Adrenal gland (tissue), 12 donors: ENCODE data around the gene NHSL2. TPM values are rescaled to one million over a fixed set of nuclear protein-coding genes. Genes with fewer than 3 reads are reported as not detected.
A peak's percentile ranks its signal among the peaks of the same experiment; 100 is the strongest.

ENCODE experiments used
- DNase-seq, 7 donors: peaks; one replicate each; pipeline ENCODE4 v3.0.0-alpha.2; 2019 to 2020
- H3K27ac ChIP-seq, 5 donors: fragments of 200-600 bp; sonication (generic) in 4 of 5; 1 replicate in 3 of 5; 2 replicates in 2 of 5; pipeline versions ENCODE4 v1.5.1 to v1.8.0; 2016 to 2020; ENCODE audit warnings: mild to moderate bottlenecking in 1 of 5
- H3K27me3 ChIP-seq: fragments of 200-600 bp; 2 replicates; pipeline ENCODE4 v1.8.0; 2021
- H3K36me3 ChIP-seq, 2 donors: fragments of 200-600 bp; replicated peaks in 1 of 2; 1 replicate in 1 of 2; 2 replicates in 1 of 2; pipeline versions ENCODE4 v1.5.1 to v1.8.0; 2018 to 2022
- H3K4me1 ChIP-seq, 2 donors: fragments of 200-600 bp; replicated peaks in 1 of 2; 1 replicate in 1 of 2; 2 replicates in 1 of 2; pipeline versions ENCODE4 v1.5.1 to v1.8.0; 2018 to 2021
- H3K4me3 ChIP-seq, 4 donors: fragments of 200-600 bp; sonication (generic) in 3 of 4; one replicate each; pipeline ENCODE4 v1.5.1; 2016 to 2018
- H3K9me3 ChIP-seq, 3 donors: fragments of 200-600 bp; sonication (generic) in 1 of 3; replicated peaks in 1 of 3; 1 replicate in 2 of 3; 2 replicates in 1 of 3; pipeline versions ENCODE4 v1.5.1 to v1.8.0; 2016 to 2021
- POLR2A ChIP-seq, 2 donors: fragments of 450-650 bp; IDR thresholded peaks; one replicate each; pipeline ENCODE4 v1.6.1; 2017; ENCODE audit warnings: antibody characterized with exemption in 2 of 2, mild to moderate bottlenecking in 2 of 2, moderate library complexity in 1 of 2
- WGBS, 4 donors: extraction: QIAGEN DNeasy Blood & Tissue Kit in 2 of 4; methylation state at CpG; one replicate each; pipeline versions ENCODE4 v1.1.5 to v1.1.7; 2013 to 2017; 5-methylcytosine and 5-hydroxymethylcytosine counted together
- intact Hi-C, 2 donors: fragments of 100-400 bp; cut with DNase I; formaldehyde crosslinking; loops; one replicate each; pipeline versions ENCODE4 v1.14.1 to v1.15.0; 2022 to 2023
- polyA plus RNA-seq, 3 donors: library from polyadenylated mRNA; stranded (reverse); fragments of 200-250 nt in 2 of 3; fragments of 350-450 nt in 1 of 3; fragmentation: Illumina TruSeq in 1 of 3; extraction: RNeasy Lipid Tissue Mini Kit (QIAGEN cat#74804) in 1 of 3; gene quantifications; one replicate each; pipeline ENCODE4 v1.2.3, GENCODE V29; 2013 to 2014
- total RNA-seq, 9 donors: library from RNA; depleted of rRNA in 4 of 9; stranded (reverse); fragments of >200 nt in 4 of 9; fragments of 120-200 nt in 1 of 9; fragmentation: NEBNext Ultra II Directional in 1 of 9; extraction: Animal tissue kit (Norgen Biotek cat#: 25700) in 1 of 9; gene quantifications; one replicate each; pipeline versions ENCODE4 v1.1.0 to v1.2.4, GENCODE V29; 2013 to 2023
- TF ChIP-seq, protein P1 (sequence below), 6 experiments: fragments of 450-650 bp in 4 of 6; fragments of 200-600 bp in 2 of 6; sonication (generic) in 1 of 6; IDR thresholded peaks; 1 replicate in 5 of 6; 2 replicates in 1 of 6; pipeline versions ENCODE4 v1.5.1 to v1.8.0; 2016 to 2021; ENCODE audit warnings: antibody characterized with exemption in 6 of 6, mild to moderate bottlenecking in 2 of 6, moderate library complexity in 1 of 6
- donor health status: healthy with polysubstance abuse.
- donor health status: Bipolar disorder and iron deficiency.
- donor health status: DM: yes; HTN: yes; CAD: no.
- donor health status: DM: no; HTN: no; CAD: no.
- donor health status: DM: no; HTN: no; CAD: no.
- donor health status: DM: yes; HTN: yes; CAD: no.

The NHSL2 gene
- total and polyA plus RNA-seq, 12 donors = 1.3 to 18.2 (median 4.8) TPM

DNA sequence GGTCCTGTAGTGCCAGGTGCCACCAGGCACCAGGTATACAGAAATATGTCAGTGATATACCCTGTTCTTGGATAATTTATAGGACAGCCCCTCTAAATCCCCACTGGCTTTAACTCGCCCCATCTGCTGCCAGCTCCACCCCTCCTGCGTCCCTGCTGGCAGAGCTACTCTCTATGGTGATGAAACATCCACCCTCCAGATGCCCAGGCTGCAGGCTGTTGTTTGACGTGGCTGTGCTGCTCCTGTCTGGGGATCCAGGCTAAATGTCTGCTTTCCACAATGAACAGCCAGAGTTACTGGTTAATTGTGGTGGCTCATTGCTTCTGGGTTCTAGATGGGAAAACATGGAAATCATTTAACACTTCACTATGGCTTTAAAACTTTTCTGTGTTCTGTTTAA is 12.9 kb downstream of the NHSL2 start:
- TF ChIP-seq POLR2A (IDR thresholded peaks at IDR 0.05) = no peak
- TF ChIP-seq, protein P1, sequence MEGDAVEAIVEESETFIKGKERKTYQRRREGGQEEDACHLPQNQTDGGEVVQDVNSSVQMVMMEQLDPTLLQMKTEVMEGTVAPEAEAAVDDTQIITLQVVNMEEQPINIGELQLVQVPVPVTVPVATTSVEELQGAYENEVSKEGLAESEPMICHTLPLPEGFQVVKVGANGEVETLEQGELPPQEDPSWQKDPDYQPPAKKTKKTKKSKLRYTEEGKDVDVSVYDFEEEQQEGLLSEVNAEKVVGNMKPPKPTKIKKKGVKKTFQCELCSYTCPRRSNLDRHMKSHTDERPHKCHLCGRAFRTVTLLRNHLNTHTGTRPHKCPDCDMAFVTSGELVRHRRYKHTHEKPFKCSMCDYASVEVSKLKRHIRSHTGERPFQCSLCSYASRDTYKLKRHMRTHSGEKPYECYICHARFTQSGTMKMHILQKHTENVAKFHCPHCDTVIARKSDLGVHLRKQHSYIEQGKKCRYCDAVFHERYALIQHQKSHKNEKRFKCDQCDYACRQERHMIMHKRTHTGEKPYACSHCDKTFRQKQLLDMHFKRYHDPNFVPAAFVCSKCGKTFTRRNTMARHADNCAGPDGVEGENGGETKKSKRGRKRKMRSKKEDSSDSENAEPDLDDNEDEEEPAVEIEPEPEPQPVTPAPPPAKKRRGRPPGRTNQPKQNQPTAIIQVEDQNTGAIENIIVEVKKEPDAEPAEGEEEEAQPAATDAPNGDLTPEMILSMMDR (IDR thresholded peaks at IDR 0.05) = no peak
- no peaks in the 10 kb centered on the region for H3K36me3 ChIP-seq
- intact Hi-C loops = no loop called here
- H3K4me1 ChIP-seq = no peaks in the 10 kb centered on the region
- 59 to 83% (median 74%) methylated on average over 3 of the region's 3 CpGs for WGBS, 4 donors
- DNase-seq = peak in 1 of 7 donors; percentile 49
- no peak overlapping the region for H3K4me3 ChIP-seq
- no peaks in the 10 kb centered on the region for H3K9me3 ChIP-seq
- H3K27me3 ChIP-seq = peaks cover 3% of the 10 kb centered on the region
- H3K27ac ChIP-seq = no peak overlapping the region

DNA sequence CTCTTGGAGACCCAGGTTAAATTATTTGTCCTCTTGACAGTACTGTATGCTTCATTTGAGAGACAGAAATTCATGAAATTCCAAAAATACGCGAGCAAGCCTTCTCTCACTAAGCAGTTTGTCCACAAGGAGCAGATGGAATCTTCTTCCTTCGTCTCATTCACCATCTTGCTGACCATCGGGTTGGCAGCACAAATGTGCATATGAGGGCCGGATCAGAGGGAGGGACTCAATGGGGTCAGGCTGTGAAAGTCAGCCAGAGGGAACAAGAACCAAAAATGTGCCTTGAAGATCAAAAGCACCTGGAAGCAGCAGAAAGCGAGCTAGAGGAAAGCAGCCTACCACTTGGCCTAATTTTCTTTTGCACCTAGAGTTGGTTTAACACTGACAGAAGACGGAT is 16.4 kb downstream of the NHSL2 start:
- peaks cover 21% of the 10 kb centered on the region for H3K27me3 ChIP-seq
- intact Hi-C loops = no loop called here
- no peak overlapping the region for H3K4me3 ChIP-seq

DNA sequence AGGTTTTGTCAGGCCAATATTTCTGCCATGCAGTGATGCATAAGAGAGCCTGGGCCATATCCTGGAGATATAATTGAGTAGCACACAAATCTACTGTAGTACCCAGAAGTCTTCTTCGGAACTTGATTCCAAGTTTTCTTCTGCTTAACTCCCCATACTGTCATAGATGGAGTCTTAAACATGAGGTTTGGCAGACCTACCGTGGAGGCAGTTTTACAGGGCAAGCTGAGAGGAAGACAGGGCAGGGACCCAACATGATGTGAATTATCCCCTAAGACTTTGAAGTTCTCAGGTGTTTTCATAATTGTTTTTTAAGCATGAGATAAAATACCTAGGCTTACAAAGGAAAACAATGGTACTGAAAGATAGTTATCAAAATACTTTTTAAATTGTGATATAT is 18.2 kb downstream of the NHSL2 start:
- TF ChIP-seq POLR2A (IDR thresholded peaks at IDR 0.05) = no peak
- TF ChIP-seq, protein P1 (IDR thresholded peaks at IDR 0.05) = no peak
- 60 to 87% (median 80%) methylated on average over 1 to 2 of the region's 2 CpGs for WGBS, 4 donors
- Histone ChIP-seq H3K9me3 (no peaks in the 10 kb centered on the region), H3K36me3 (no peaks in the 10 kb centered on the region), H3K4me1 (no peaks in the 10 kb centered on the region), H3K27ac (no peak overlapping the region), H3K27me3 (peaks cover 26% of the 10 kb centered on the region), H3K4me3 (no peak overlapping the region)
- DNase-seq = no peak
- intact Hi-C loops = no loop called here

More for the DNA sequence above, 16.4 kb downstream of the NHSL2 start:
- H3K27ac ChIP-seq = no peak overlapping the region
- H3K36me3 ChIP-seq = no peaks in the 10 kb centered on the region
- no peak for DNase-seq
- no peaks in the 10 kb centered on the region for H3K4me1 ChIP-seq
- 75 to 87% (median 79%) methylated on average over 7 of the region's 7 CpGs for WGBS, 4 donors
- no peaks in the 10 kb centered on the region for H3K9me3 ChIP-seq
- TF ChIP-seq, protein P1 (IDR thresholded peaks at IDR 0.05) = no peak
- no peak for TF ChIP-seq POLR2A (IDR thresholded peaks at IDR 0.05)

DNA sequence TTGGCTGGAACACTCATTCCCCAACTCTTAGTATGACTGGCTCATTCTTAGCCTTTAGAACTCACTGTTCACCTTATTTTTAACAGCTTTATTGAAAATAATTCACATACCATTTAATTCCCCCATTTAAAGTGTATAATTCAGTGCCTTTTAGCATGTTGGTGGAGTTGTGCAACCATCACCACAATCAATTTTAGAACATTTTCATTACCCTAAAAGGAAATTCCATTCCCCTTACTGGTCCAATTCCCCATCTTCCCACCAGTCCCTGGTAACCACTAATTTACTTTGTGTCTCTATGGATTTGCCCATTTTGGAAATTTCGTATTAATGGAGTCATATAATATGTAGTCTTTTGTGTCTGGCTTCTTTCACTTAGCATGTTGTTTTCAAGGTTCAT is 19.7 kb downstream of the NHSL2 start:
- no peak for DNase-seq
- WGBS, 4 donors = 60 to 78% (median 70%) methylated on average over 1 of the region's 1 CpG
- no peak overlapping the region for H3K27ac ChIP-seq
- H3K4me1 ChIP-seq = no peaks in the 10 kb centered on the region
- no peak overlapping the region for H3K4me3 ChIP-seq
- no peaks in the 10 kb centered on the region for H3K36me3 ChIP-seq
- H3K9me3 ChIP-seq = no peaks in the 10 kb centered on the region
- no peak for TF ChIP-seq POLR2A (IDR thresholded peaks at IDR 0.05)
- TF ChIP-seq, protein P1 (IDR thresholded peaks at IDR 0.05) = no peak
- peaks cover 35% of the 10 kb centered on the region for H3K27me3 ChIP-seq
- intact Hi-C loops = no loop called here
